ENCODE measurements around the gene RTP5.

GRCh38 chr2:241835611-241836010, 33.9 kb upstream of the RTP5 start:
- no peak for TF ChIP-seq CTCF (IDR thresholded peaks at IDR 0.05)
- TF ChIP-seq EZH2 (IDR thresholded peaks at IDR 0.05; ENCODE audit: borderline replicate concordance, insufficient read depth, low read depth, low read length, poor library complexity, severe bottlenecking) = no peak

Data from B cell (primary cell).